ENCODE measurements around the gene TUT4.

- TF ChIP-seq POLR2A (IDR thresholded peaks at IDR 0.05) (no peak), CTCF (IDR thresholded peaks at IDR 0.05) (no peak), EP300 (IDR thresholded peaks at IDR 0.05) (no peak), POLR2AphosphoS5 (IDR thresholded peaks at IDR 0.05) (no peak)
These were observed 50.1 kb downstream of the TUT4 start for GRCh38 chr1:52502789-52503188.
